Left colon (tissue), 2 donors: Measurements from ENCODE around the gene PTCH2. TPM values are rescaled to one million over a fixed set of nuclear protein-coding genes. Genes with fewer than 3 reads are reported as not detected.
"Not testable (repeated sequence)": the region's sequence is repeated elsewhere in the genome, so short reads cannot be mapped to it uniquely, and the experiment has no call there.

ENCODE experiments used
- ATAC-seq: fragments of 200-7000 bp; cut with Tn5 transposase; one replicate; pipeline ENCODE4 v1.9.1; 2020; ENCODE audit warnings: mild to moderate bottlenecking, moderate library complexity
- DNase-seq, 2 donors: peaks; one replicate each; pipeline ENCODE4 v3.0.0-alpha.2; 2020
- intact Hi-C, 2 donors: fragments of 100-400 bp; cut with DNase I in 1 of 2; cut with micrococcal nuclease in 1 of 2; formaldehyde crosslinking; loops; one replicate each; pipeline versions ENCODE4 v1.11.2 to v1.14.0; 2022; cut with DNase I, micrococcal nuclease
- total RNA-seq, 2 donors: library from RNA; stranded (reverse); fragmentation: NEBNext Ultra II Directional; extraction: Animal tissue kit (Norgen Biotek cat#: 25700); gene quantifications; one replicate each; pipeline ENCODE4 v1.2.1, GENCODE V29; 2021
- donor health status: DM: no; HTN: no; CAD: no.
- donor health status: DM: yes; HTN: yes; CAD: no.

The PTCH2 gene
- total RNA-seq, 2 donors from 2014 or later = 0.34 to 0.47 TPM

DNA sequence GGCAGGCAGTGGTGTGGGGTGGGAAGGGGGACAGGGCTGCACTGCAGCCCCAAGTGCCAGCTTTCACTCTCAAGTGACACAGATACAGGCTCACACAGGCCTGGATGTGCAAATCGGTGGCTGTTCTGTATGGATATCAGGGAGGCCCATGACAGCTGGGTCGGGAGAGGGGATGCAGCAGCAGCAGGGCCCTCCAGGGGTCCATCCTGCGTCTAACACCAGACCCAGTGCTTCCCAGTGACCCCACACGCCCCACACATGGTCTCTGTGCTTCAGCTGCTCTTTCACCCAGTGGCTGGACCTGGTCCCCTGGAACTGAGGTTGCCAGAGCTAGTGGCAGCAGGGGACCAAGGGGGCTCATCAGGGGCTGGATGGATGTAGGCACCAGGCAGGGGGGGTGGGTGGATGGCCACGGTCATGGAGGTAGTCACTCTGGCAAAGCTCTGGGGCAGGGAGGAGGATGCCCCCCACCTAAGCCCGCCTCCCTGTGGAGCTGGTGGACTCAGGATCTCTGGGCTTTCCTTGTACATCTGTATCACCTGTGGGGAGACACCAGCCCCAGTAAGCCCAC, 20.8 kb downstream of the PTCH2 start:
- intact Hi-C loops = no loop called here
- ATAC-seq (no peak), DNase-seq (no peak)

DNA sequence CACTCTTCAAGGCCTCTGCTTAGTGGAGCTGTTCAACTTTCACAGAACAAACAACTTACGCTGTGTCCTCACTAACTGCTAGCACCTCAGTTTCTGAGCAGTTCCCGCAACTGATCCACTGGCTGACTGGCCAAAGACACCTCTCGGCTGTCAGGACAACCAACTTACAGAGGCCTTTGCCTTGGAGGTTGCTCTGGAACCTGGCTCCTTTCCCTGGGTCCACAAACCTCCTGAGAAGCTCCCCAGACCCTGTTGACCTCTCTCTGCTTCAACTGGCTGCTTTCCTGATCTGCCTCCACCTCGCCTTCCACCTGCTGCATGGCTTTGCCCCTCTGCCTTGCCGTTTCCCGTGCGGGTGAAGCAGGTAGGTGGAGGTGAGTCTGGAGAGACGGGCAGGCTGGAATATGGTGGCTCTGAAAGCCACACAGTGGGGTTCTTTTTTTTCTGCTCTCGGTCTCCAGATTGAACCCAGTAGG, 21.8 kb downstream of the PTCH2 start:
- ATAC-seq (no peak), DNase-seq (no peak)
- intact Hi-C loops = no loop called here

DNA sequence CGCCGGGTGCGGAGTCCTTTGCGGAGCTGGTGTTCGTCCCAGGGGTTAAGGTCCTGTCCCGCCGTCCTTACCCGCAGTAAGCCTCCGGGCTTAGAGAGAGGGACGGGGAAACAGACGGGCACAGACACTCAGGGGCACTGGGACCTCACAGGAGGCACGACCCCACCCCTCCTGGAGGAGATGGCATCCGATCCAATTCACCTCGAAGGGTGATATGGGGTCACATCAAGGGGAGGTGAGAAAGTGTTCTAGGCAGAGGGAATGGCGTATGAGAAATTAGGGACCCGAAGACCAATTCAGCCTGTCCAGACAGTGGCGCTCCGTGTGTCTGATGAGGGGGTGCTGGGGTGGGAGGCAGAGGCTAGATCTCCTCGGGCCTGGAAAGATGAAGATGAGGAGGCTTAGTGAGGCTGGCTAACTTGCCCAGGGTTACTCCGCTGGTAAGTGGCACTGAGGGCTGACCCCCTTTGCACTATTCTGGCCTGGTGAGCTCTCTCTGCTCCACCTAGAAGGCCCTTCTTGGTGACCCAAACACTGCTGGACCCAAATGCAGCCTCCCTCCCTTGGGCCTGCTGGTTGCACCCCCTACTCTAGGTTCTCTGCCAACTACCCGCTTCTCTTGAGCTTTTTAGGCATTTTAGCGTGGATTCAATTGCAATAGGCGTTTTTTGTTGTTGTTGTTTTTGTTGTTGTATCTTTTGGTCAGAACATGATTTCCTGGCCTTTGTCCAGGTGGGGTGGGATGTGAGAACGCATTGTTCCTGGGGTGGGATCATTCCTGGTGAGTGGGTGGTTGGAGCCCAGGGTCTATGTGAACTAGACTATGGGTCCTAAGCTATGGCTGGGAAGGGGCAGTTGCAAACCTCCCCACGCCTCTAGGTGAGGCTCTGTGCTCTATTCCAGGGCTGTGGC, 22.5 kb downstream of the PTCH2 start:
- intact Hi-C loops = no loop called here
- DNase-seq = peak in 1 of 2 donors; percentile 32
- peak; percentile 12 for ATAC-seq

DNA sequence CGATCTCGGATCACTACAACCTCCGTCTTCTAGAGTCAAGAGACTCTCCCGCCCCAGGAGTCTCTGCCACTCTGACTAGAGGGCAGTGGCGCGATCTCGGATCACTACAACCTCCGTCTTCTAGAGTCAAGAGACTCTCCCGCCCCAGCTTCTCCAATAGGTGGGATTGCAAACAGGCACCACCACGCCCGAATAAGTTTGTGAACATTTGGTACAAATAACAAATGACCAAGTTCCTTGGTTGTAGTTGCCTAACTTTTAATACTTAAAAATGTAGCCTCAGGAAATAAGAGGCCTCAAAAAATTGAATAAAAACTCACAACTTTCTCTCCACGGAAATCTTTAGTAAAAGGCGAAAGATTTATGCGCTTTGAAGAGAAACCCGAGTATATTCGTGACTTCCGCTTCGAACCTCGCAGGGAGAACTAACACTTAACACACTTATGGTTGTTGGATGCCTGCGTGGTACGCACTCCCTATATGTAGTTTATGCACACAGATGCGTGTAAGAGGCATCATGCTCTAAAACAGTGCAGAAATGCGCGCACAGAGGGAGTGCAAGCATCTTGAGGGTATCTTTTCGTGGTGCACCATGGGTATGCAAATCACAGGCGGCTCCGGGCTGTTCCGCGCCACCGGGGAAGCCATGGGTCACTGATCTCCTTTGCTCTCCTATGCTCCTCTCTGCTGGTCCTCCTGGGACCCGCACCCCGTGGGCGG, 23.3 kb downstream of the PTCH2 start:
- intact Hi-C loops = no loop called here
- ATAC-seq (peak; percentile 90), DNase-seq (peak; percentile 84 to 85)

DNA sequence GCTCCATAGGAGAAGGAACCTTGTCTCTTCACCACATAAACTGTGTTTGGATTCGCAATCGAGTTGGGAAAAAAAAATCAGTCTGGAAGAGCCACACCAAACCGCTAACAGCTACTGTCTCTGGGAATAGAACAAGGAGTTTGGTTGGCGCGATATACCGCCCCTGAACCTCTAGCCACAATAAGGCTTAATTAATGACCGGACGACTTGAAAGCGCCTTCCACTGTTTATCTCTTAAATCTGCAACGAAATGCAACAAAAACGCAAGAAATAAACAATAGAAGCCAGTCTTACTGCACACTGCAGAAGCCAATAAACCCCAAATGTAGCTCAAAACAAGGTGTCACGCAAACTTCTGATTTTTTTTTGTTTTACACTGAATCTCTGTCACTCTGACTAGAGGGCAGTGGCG, 23.9 kb downstream of the PTCH2 start:
- peak; percentile 17 for ATAC-seq
- intact Hi-C loops = no loop called here
- peak in 1 of 2 donors; percentile 21 for DNase-seq

DNA sequence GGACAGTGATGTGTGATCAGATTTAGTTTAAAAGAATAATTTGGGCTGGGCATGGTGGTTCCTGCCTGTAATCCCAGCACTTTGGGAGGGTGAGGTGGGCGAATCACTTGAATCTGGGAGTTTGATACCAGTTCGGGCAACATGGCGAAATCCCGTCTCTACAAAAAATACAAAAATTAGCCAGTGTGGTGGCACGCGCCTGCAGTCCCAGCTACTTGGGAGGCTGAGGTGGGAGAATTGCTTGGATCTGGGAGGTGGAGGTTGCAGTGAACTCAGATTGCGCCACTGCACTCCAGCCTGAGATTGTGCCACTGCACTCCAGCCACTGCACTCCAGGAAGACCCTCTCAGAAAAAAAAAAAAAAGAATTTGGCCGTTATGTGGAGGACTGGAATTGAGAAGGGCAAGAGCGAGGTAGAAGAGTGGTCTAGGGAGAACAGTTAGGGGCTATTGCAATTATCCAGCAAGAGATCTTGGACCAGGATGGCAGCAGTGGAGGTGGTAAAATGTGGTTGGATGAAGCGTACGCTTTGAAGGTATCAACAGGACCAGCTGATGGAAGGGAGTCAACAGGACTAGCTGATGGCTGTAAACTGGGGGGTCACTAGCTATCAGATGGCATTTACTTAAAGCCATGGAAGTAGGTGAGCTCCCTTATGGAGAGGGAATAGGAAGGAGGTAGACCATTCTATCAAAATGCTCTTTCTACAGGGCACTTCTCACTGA, 25.1 kb downstream of the PTCH2 start:
- peak in 1 of 2 donors; percentile 18 for DNase-seq
- ATAC-seq = no peak
- intact Hi-C loops = no loop called here

DNA sequence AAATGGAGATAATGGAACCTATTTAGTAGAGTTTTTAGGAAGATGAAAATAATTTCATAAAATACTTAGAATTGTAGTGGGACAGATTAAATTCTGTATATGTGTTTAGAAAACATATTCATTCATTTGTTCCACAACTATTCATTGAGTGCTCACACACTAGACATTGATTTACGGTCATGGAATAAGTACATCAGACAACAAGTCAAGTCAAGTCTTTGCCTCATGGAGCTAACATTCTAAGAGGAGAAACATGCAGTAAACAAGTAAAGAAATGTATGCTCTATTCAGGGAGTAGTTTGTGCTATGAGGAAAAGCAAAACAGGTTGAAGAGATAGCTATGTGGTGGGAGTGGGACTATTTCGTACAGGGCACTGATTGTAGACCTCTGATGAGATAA, 25.7 kb downstream of the PTCH2 start:
- ATAC-seq = no peak
- intact Hi-C loops = no loop called here
- no peak for DNase-seq

DNA sequence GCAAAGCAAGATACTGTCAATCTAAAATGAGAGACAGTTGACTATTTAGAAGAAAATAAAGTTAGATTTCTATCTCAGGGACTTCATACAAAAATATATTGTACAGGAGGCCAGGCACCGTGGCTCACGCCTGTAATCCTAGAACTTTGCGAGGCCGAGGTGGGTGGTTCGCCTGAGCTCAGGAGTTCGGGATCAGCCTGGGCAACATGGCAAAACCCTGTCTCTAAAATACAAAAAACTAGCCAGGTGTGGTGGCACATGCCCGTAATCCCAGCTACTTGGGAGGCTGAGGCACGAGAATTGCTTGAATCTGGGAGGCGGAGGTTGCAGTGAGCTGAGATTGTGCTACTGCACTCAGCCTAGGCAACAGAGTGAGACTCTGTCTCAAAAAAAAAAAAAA, 27.1 kb downstream of the PTCH2 start:
- ATAC-seq, intact Hi-C loops, DNase-seq: not testable (repeated sequence)

DNA sequence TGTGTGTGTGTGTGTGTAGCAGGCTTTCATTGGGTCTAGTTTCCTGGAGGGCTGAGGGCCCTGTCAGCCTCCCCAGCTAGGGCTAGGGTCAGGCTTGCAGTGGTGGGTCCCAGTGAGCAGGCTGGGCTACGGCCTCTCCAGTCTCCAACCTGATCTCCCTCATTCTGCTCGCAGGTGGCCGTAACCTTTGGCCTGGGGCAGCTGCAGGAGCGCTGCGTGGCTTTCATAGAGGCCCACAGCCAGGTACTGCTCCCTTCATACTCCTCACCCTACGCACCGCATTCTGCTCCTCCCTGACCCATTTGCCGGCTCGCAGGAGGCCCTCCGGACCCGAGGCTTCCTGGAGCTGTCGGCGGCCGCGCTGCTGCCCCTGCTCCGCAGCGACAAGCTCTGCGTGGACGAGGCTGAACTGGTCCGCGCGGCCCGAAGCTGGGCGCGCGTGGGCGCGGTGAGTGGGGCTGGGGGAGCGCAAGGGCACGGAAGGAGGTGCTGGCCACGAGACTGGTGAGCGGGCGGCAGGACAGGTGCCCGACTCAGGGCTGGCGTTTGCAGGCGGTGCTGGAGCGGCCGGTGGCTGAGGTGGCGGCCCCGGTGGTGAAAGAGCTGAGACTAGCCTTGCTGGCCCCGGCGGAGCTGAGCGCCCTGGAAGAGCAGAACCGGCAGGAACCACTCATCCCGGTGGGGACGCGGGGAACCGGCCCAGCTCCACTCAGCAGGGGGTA, 30.1 kb downstream of the PTCH2 start:
- ATAC-seq (peak; percentile 17), DNase-seq (peak; percentile 37 to 47)
- intact Hi-C loops = no loop called here

DNA sequence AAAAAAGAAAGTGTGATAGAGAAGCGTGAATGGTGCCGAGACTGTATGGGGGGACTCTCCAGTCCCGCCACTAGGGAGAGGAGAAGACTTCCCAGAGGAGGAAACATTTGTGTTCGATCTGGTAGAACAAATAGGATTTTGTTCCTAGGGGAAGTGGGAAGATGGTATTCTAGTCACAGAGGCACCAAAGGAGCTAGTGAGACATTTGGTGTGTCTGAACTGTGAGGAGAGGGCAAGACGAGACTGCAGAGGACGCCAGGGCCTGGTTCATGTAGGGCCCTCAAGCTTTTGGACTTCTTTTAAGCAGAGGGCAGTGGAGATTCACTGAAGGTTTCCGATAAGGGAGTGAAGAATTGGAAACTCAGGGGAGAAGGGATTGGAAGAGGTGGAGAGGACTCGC, 31.8 kb downstream of the PTCH2 start:
- intact Hi-C loops = no loop called here
- DNase-seq (peak in 1 of 2 donors; percentile 3), ATAC-seq (no peak)

DNA sequence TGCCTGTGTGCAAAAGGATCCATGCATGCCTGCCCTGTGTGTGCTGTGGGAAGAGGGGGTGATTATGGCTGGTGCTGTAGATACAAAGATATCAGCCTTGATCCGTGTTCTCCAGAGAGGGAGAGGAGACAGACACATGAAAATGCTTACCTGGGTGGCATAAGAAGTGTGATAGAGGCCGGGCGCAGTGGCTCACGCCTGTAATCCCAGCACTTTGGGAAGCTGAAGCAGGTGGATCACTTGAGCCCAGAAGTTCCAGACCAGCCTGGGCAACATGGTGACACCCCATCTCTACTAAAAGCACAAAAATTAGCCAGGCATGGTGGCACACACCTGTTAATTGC, 32.3 kb downstream of the PTCH2 start:
- ATAC-seq, intact Hi-C loops, DNase-seq: not testable (repeated sequence)

DNA sequence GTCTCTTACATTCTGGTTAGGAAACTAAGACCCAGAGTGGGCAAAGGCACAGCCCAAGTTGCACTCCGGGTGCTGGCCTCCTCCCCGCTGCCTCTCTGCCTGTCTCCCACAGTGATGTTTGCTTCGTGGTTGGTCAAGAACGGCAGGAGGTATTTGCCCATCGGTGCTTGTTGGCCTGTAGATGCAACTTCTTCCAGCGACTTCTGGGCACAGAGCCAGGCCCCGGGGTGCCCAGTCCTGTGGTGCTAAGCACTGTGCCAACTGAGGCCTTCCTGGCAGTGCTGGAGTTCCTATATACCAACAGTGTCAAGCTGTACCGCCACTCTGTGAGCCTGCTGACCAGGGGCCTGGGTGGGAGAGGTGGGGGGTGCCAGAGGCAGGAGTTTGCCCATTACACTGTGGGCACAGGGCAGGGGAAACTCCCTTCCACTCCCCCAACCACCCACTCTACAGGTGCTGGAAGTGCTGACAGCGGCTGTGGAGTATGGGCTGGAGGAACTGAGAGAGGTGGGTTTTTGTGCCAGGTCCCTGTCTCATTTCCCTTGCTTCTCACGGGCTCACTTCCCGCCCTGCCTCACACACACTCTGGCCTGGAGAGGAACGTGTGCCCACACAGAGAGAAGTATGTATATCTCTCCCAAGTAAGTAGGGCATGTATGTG, 32.8 kb downstream of the PTCH2 start:
- DNase-seq (peak; percentile 48 to 51), ATAC-seq (no peak)
- intact Hi-C loops = no loop called here

DNA sequence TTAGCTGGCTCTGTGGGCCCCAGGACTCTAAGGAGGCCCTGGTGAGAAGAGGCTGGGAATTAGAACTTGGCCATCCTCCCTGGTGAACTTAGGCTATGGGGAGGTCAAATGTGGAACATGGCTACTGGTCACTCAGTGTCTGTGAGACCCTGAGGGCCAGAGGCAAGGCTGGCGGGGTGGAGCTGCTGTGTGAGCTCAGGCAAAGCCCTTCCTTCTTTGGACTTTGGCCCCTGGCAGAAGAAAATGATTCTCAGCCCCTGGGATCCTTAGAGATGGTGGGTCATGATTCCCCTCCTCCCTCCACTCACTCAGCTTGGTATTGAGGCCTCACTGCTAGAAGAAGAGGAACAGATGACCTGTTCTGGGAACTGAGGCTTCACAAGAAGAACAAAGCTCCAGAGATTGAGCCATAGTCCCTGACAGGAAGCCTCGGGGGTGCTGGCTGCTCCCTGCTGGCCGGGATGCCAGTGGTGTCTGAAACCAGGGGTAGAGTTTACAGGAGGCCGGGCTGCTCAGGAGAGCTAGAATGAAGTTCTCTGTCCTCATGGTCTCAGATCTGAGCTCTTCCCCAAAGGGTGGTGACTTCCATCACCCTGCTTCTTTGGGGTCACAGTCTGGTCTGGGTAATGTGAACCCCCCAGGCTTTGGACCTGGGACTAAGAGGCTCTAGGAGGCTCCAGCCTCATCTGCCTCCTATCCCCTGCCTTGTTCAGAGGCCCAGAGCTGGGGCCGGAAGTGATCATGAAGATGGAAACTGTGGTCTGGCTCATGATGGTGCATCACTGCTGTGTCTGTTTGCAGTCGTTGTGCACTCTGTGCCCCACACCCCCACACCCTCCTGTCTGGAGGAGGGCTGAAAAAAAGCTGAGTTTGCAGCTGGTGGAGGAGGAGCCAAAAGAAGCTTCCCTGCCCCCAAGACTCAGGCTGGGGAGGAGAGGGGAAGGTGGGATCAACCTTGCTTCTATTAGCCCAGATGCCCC, 33.8 kb downstream of the PTCH2 start:
- DNase-seq (peak; percentile 68 to 72), ATAC-seq (peak; percentile 34)
- intact Hi-C loops = no loop called here

DNA sequence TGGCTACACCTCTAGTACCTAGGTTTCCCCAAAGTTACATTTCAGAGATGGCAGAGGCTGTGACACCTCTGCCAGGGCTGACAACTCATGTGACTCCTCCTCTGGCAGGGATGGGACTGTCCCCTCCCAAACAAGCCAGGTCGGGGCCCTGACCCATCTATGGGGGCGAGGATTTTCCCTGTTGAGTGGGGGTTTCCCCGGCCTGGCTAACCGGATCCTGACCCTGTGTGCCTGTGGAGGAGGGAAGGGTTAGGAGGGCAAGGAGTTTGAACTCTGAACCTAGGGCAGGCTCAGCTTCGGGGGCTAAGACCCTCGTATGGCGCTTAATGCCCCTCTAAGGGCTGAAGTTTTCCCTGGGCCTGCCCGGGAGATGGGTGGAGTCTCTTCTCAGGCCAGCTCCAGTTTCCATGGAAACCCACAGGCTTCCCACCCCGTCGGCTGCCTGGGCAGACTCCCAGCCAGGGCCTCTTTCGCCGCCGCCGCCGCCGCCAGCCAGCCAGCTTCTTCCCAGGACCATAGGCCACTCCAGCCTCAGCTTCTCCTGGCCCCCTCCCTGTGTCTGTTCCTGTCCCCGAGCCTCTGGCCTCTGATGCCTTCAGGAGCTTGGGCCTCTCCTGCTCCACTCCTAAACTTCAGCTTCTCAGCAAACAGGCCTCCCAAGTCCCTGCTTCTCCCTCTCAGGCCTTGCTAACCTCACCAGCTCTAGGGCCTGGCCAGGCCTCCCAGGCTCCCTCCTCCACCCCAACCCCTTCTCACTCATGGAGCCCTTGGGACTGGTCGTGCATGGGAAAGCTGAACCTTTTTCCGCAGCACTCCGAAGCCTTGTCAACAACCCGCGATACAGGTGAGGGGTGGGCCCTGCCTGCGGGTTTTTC, 34.8 kb downstream of the PTCH2 start, which contains the start of gene BTBD19:
Gene BTBD19 (plus strand): TSS at position 461 of the 875 bp plus-strand sequence. CDS start 298 bp downstream, at position 759.
- intact Hi-C loops = no loop called here
- peak; percentile 60 to 66 for DNase-seq
- ATAC-seq = no peak

DNA sequence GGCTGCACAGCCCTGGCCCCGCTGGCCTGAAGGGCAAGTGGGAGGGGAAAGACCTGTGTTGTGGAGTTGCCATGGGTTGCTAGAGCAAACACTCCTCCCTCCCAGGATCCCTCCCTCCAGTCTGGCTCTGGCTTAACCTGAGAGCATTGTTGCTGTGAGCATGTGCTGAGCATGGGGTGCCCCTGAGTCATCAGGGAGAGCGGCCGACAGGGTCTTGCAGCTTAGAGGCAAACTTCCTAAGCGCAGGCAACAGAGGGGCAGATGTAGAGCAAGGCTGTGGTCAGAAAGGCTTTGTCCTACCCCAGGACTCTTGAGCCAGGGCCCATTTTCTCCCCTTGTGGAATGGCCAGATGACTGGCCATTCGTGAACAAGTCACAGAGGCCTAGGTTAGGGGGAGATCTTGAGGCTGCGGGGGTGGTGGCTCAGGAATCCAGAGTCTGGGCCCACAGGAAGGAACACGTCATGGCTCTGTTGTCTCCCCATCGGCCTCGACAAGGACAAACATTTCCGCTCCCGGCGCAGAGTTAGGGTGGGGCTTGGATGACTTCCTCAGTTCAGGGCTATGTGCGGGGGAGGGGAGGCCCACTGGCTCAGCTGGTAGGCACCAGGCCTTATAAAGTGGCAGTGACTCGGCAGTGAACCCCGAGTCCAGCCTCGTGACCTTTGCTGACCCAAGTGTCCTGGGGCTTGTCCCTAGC, 35.5 kb downstream of the PTCH2 start:
- DNase-seq (peak; percentile 98 to 99), ATAC-seq (peak; percentile 83)
- intact Hi-C loops = no loop called here
